Brain microvascular endothelial cell (primary cell): ENCODE results near the gene RMND5B.
A peak's percentile ranks its signal among the peaks of the same experiment; 100 is the strongest.
"Not testable (repeated sequence)": the region's sequence is repeated elsewhere in the genome, so short reads cannot be mapped to it uniquely, and the experiment has no call there.

Experiments
- DNase-seq: peaks from one replicate; pipeline ENCODE4 v3.0.0-alpha.2; 2020
- H3K27ac ChIP-seq: fragments of 250-450 bp; sonication (Bioruptor Pico); 2 replicates; pipeline ENCODE4 v1.5.1; 2020; ENCODE audit warnings: mild to moderate bottlenecking, moderate library complexity
- H3K27me3 ChIP-seq: fragments of 250-450 bp; sonication (Bioruptor Pico); replicated peaks from 2 replicates; pipeline ENCODE4 v1.5.1; 2020; ENCODE audit warnings: mild to moderate bottlenecking
- H3K36me3 ChIP-seq: fragments of 250-450 bp; sonication (Bioruptor Pico); replicated peaks from 2 replicates; pipeline ENCODE4 v1.5.1; 2020; ENCODE audit warnings: mild to moderate bottlenecking
- H3K4me3 ChIP-seq: 2 replicates; pipeline ENCODE4 v1.5.1; 2011; ENCODE audit warnings: low read depth, mild to moderate bottlenecking, control low read depth, low read length, moderate library complexity
- in situ Hi-C: cut with HindIII; loops from 2 replicates; pipeline ENCODE4 v1.10.0; 2017; ENCODE audit warnings: low sequenced_read_pairs, low pct_ligation_motif_present
- TF ChIP-seq, protein P1 (sequence below): IDR thresholded peaks from 2 replicates; pipeline ENCODE4 v1.5.1; 2011; ENCODE audit warnings: low read depth, mild to moderate bottlenecking, moderate library complexity, low read length, control low read depth, inconsistent platforms; ENCODE audit errors: missing control alignments

The RMND5B gene, protein sequence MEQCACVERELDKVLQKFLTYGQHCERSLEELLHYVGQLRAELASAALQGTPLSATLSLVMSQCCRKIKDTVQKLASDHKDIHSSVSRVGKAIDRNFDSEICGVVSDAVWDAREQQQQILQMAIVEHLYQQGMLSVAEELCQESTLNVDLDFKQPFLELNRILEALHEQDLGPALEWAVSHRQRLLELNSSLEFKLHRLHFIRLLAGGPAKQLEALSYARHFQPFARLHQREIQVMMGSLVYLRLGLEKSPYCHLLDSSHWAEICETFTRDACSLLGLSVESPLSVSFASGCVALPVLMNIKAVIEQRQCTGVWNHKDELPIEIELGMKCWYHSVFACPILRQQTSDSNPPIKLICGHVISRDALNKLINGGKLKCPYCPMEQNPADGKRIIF

GRCh38 chr5:178130576-178131445, at the start of gene RMND5B:
RMND5B (plus strand) TSS chr5:178131014; CDS start chr5:178138120, 7,106 bp downstream.
- TF ChIP-seq, protein P1, sequence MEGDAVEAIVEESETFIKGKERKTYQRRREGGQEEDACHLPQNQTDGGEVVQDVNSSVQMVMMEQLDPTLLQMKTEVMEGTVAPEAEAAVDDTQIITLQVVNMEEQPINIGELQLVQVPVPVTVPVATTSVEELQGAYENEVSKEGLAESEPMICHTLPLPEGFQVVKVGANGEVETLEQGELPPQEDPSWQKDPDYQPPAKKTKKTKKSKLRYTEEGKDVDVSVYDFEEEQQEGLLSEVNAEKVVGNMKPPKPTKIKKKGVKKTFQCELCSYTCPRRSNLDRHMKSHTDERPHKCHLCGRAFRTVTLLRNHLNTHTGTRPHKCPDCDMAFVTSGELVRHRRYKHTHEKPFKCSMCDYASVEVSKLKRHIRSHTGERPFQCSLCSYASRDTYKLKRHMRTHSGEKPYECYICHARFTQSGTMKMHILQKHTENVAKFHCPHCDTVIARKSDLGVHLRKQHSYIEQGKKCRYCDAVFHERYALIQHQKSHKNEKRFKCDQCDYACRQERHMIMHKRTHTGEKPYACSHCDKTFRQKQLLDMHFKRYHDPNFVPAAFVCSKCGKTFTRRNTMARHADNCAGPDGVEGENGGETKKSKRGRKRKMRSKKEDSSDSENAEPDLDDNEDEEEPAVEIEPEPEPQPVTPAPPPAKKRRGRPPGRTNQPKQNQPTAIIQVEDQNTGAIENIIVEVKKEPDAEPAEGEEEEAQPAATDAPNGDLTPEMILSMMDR, result no peak
- H3K36me3 ChIP-seq, result no peaks in the 10 kb centered on the region
- peak; percentile 42 for DNase-seq
- peak within 1 kb of the TSS; percentile 72 for H3K4me3 ChIP-seq
- no peaks in the 10 kb centered on the region for H3K27me3 ChIP-seq
- H3K27ac ChIP-seq, result peak within 1 kb of the TSS; percentile 18
- in situ Hi-C loops, result no loop called here

DNA sequence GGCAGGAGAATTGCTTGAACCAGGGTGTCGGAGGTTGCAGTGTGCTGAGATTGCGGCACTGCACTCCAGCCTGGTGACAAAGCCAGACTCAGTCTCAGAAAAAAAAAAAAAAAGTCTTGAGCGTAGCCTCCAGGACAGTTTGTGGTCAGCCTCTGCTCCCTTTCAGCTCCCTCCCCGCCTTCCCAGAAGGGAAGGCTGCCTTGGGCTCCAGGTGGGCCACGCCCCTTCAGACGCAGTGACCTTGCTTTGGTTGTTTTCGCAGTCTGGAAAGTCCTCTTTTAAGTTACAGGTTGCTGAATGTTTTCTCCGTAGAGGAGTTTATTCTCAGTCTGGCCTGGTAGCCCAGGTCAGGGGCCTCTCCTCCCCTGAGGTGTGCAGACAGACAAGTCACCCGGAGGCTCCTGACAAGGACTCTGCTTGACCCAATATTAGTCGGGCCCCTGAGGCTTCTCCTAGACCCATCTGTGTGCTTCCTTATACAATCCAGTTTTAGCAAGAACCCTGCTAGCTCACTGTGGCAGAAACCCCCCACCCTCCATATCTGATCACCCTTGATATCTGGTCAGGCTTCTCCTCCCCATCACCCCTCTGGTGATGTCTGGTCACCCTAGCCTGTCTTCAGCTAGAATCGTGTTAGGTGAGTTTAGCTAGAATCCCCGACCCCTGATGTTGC, 49.1 kb upstream of the RMND5B start:
- H3K4me3 ChIP-seq, result no peak overlapping the region
- no peaks in the 10 kb centered on the region for H3K36me3 ChIP-seq
- in situ Hi-C loops, result no loop called here
- H3K27me3 ChIP-seq, result peaks cover 2% of the 10 kb centered on the region
- H3K27ac ChIP-seq, result no peak overlapping the region
- DNase-seq, result no peak
- TF ChIP-seq, protein P1, result no peak

GRCh38 chr5:178083922-178084321, 46.9 kb upstream of the RMND5B start:
- in situ Hi-C loops, result no loop called here
- Histone ChIP-seq H3K4me3 (no peak overlapping the region), H3K27ac (no peak overlapping the region), H3K36me3 (no peaks in the 10 kb centered on the region), H3K27me3 (peaks cover 2% of the 10 kb centered on the region)
- no peak for DNase-seq
- TF ChIP-seq, protein P1, result no peak

- no peaks in the 10 kb centered on the region for H3K27me3 ChIP-seq
- no peak overlapping the region for H3K4me3 ChIP-seq
- DNase-seq, result no peak
- TF ChIP-seq, protein P1, result no peak
- H3K27ac ChIP-seq, result no peak overlapping the region
- no peaks in the 10 kb centered on the region for H3K36me3 ChIP-seq
- in situ Hi-C loops, result no loop called here
These were observed 45.5 kb upstream of the RMND5B start for GRCh38 chr5:178085316-178085715.

- H3K27me3 ChIP-seq, result no peaks in the 10 kb centered on the region
- in situ Hi-C loops, result no loop called here
- no peak overlapping the region for H3K4me3 ChIP-seq
- TF ChIP-seq, protein P1, result no peak
- DNase-seq, result no peak
- no peak overlapping the region for H3K27ac ChIP-seq
- no peaks in the 10 kb centered on the region for H3K36me3 ChIP-seq
These were observed 44.5 kb upstream of the RMND5B start for GRCh38 chr5:178086266-178086665.

DNA sequence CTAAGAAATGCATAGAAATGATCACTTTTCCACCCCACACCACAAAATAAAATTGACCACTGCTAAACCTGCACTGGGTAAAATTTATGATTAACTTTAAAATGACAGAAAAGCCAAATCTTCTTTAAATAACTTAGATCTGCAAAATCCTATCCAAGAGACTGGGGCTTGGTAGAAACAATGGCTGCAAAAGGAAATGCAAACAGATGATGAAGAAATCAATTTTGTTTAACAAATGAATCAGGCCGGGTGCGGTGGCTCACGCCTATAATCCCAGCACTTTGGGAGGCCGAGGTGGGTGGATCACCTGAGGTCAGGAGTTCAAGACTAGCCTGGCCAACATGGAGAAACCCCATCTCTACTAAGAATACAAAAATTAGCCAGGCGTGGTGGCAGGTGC, 43.6 kb upstream of the RMND5B start:
- in situ Hi-C loops, H3K27ac ChIP-seq, H3K36me3 ChIP-seq, DNase-seq, H3K27me3 ChIP-seq, H3K4me3 ChIP-seq: not testable (repeated sequence)
